HEK293 (cell line): Measurements from ENCODE around the gene LSM3.

Experiments used
- CTCF ChIA-PET: fragments of 350-600 bp; formaldehyde crosslinking; extraction: SDS; loops from one replicate; lab custom pipeline; 2021; ENCODE audit warnings: antibody characterized with exemption; lab: Yijun Ruan, JAX
- POLR2A ChIA-PET: fragments of 300-600 bp; formaldehyde crosslinking; extraction: SDS; loops from one replicate; lab custom pipeline; 2020; ENCODE audit warnings: antibody characterized with exemption, inconsistent platforms; lab: Yijun Ruan, JAX
- H3K27ac ChIP-seq: fragments of 200-500 bp; sonication (Bioruptor generic); 2 replicates; pipeline ENCODE4 v1.5.1; 2014; ENCODE audit warnings: low read depth, low read length, control low read depth, inconsistent platforms; ENCODE audit errors: extremely low read depth
- H3K36me3 ChIP-seq, 2 experiments: fragments of 200-500 bp in 1 of 2; sonication (Bioruptor generic) in 1 of 2; 1 replicate in 1 of 2; 2 replicates in 1 of 2; pipeline ENCODE4 v1.5.1; 2014 to 2017; ENCODE audit warnings: inconsistent platforms in 2 of 2, low read length in 2 of 2; ENCODE audit not compliant: control insufficient read depth in 2 of 2, insufficient read depth in 1 of 2
- H3K4me1 ChIP-seq: fragments of 200-500 bp; sonication (Bioruptor generic); 2 replicates; pipeline ENCODE4 v1.5.1; 2014; ENCODE audit warnings: mild to moderate bottlenecking, low read length, inconsistent platforms; ENCODE audit not compliant: control insufficient read depth, insufficient read depth
- H3K4me3 ChIP-seq: 2 replicates; pipeline ENCODE4 v1.5.1; 2011; ENCODE audit warnings: low read depth, mild to moderate bottlenecking, control low read depth, low read length, moderate library complexity
- H3K9me3 ChIP-seq: fragments of 200-500 bp; sonication (Bioruptor generic); 2 replicates; pipeline ENCODE4 v1.5.1; 2014; ENCODE audit warnings: low read depth, low read length, inconsistent platforms; ENCODE audit not compliant: control insufficient read depth, insufficient read depth
- BCL11A ChIP-seq: fragments of 450-650 bp; formaldehyde crosslinking; IDR thresholded peaks from 2 replicates; pipeline ENCODE4 v1.5.1; 2016; ENCODE audit warnings: low read depth, missing biosample characterization, missing genetic modification characterization
- GLI2 ChIP-seq: fragments of 450-650 bp; formaldehyde crosslinking; IDR thresholded peaks from 2 replicates; pipeline ENCODE4; 2017; ENCODE audit warnings: missing biosample characterization, missing genetic modification characterization, low read depth, borderline replicate concordance
- ZBTB7A ChIP-seq: fragments of 450-650 bp; formaldehyde crosslinking; IDR thresholded peaks from 2 replicates; pipeline ENCODE4 v1.5.1; 2016; ENCODE audit warnings: low read depth, missing biosample characterization, missing genetic modification characterization
- ZFHX2 ChIP-seq: fragments of 450-650 bp; formaldehyde crosslinking; conservative IDR thresholded peaks from 2 replicates; pipeline ENCODE4 v1.5.1; 2016; ENCODE audit warnings: missing biosample characterization, missing genetic modification characterization
- ZNF184 ChIP-seq: fragments of 450-650 bp; IDR thresholded peaks from 2 replicates; pipeline ENCODE4 v1.5.1; 2018; ENCODE audit warnings: missing biosample characterization, mild to moderate bottlenecking, missing genetic modification characterization
- ZNF473 ChIP-seq: fragments of 450-650 bp; formaldehyde crosslinking; IDR thresholded peaks from 2 replicates; pipeline ENCODE4 v1.5.1; 2017; ENCODE audit warnings: missing biosample characterization, missing genetic modification characterization
- ZNF544 ChIP-seq: fragments of 450-650 bp; formaldehyde crosslinking; IDR thresholded peaks from 2 replicates; pipeline ENCODE4 v1.5.0; 2017; ENCODE audit warnings: missing biosample characterization, missing genetic modification characterization
- ZNF561 ChIP-seq: fragments of 450-650 bp; IDR thresholded peaks from 2 replicates; pipeline ENCODE4 v1.5.1; 2018; ENCODE audit warnings: missing biosample characterization, missing genetic modification characterization, borderline replicate concordance
- ZNF670 ChIP-seq: fragments of 450-650 bp; formaldehyde crosslinking; IDR thresholded peaks from 2 replicates; pipeline ENCODE4 v1.5.1; 2016; ENCODE audit warnings: missing biosample characterization, missing genetic modification characterization, low read depth
- ZNF747 ChIP-seq: fragments of 450-650 bp; formaldehyde crosslinking; IDR thresholded peaks from 2 replicates; pipeline ENCODE4 v1.5.1; 2016; ENCODE audit warnings: missing biosample characterization, missing genetic modification characterization
- TF ChIP-seq, protein P1 (sequence below): fragments of 450-650 bp; formaldehyde crosslinking; IDR thresholded peaks from 2 replicates; pipeline ENCODE4 v1.5.1; 2016; ENCODE audit warnings: missing biosample characterization, missing genetic modification characterization, low read depth
- TF ChIP-seq, protein P2 (sequence below): fragments of 450-650 bp; formaldehyde crosslinking; IDR thresholded peaks from 2 replicates; pipeline ENCODE4 v1.5.1; 2016; ENCODE audit warnings: missing biosample characterization, missing genetic modification characterization
- TF ChIP-seq, protein P3 (sequence below): fragments of 450-650 bp; formaldehyde crosslinking; conservative IDR thresholded peaks from 2 replicates; pipeline ENCODE4 v1.5.1; 2016; ENCODE audit warnings: low read depth, missing biosample characterization, missing genetic modification characterization
- TF ChIP-seq, protein P4 (sequence below): IDR thresholded peaks from 2 replicates; pipeline ENCODE4 v1.6.1; 2011; ENCODE audit warnings: mild to moderate bottlenecking, low read depth, low read length, borderline replicate concordance

The LSM3 gene

DNA sequence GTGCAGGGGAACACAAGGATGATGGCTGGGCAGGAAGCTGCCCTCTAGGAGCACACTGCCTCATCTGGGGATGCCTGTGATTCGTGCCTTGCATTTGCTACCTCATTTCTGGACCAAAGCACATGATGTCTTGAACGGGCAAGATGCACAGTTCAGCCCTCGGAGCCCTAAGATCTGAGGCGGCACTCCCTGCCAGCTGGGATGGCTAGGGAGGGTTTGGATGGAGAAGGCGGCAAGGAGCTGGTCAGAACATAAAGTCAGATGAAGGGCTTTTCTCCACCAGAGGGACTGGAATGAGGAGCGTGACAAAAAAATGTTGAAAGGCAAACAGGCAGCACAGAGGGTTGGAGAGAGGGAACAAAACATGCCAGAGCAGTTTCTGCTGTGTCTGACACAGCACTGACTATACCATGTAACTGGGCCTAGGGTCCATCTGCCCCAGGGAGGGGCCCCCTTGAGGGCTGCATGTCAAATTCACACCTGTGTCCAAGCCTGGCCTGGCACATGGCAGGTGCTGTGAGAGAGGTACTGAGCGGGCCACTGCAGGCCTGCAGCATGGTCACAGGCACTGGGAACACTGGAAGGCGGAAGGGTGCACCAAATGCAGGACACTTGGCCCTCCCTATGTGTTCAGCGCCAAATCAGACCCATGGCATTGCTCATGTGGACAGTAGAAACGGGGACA lies 32.1 kb upstream of the LSM3 start (continued):
- TF ChIP-seq ZFHX2 (tag by site-specific recombination) (no peak), ZNF544 (no peak), ZNF184 (tag by site-specific recombination) (no peak)

DNA sequence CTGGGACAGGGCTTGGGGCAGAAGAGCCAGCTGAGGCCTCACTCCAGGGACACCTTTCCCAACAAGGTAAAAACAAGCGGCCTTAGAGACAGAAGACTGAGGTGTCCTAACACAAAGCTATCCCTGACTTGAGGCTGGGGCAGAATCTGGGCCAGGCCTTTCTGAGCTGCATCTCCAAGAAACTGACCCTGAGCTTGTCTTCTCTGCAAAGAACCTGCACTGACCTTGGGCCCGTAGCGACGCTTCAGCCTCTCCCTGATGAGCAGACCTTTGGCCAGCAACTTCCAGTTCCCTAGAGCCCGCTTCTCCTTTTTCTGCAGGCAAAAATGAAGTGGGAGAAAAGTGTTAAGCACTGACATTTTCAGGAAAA lies 31.6 kb upstream of the LSM3 start:
- H3K27ac ChIP-seq, result no peak overlapping the region

More for the DNA sequence above, 31.6 kb upstream of the LSM3 start:
- TF ChIP-seq, protein P1, sequence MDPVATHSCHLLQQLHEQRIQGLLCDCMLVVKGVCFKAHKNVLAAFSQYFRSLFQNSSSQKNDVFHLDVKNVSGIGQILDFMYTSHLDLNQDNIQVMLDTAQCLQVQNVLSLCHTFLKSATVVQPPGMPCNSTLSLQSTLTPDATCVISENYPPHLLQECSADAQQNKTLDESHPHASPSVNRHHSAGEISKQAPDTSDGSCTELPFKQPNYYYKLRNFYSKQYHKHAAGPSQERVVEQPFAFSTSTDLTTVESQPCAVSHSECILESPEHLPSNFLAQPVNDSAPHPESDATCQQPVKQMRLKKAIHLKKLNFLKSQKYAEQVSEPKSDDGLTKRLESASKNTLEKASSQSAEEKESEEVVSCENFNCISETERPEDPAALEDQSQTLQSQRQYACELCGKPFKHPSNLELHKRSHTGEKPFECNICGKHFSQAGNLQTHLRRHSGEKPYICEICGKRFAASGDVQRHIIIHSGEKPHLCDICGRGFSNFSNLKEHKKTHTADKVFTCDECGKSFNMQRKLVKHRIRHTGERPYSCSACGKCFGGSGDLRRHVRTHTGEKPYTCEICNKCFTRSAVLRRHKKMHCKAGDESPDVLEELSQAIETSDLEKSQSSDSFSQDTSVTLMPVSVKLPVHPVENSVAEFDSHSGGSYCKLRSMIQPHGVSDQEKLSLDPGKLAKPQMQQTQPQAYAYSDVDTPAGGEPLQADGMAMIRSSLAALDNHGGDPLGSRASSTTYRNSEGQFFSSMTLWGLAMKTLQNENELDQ, result no peak
- TF ChIP-seq ZBTB7A (tag by site-specific recombination) (no peak), ZNF670 (tag by site-specific recombination) (no peak), ZNF561 (tag by site-specific recombination) (no peak), ZNF747 (tag by site-specific recombination) (no peak), ZNF473 (no peak), ZNF544 (no peak), ZFHX2 (tag by site-specific recombination) (no peak), BCL11A (tag by site-specific recombination) (no peak), GLI2 (no peak)
- TF ChIP-seq, protein P2, sequence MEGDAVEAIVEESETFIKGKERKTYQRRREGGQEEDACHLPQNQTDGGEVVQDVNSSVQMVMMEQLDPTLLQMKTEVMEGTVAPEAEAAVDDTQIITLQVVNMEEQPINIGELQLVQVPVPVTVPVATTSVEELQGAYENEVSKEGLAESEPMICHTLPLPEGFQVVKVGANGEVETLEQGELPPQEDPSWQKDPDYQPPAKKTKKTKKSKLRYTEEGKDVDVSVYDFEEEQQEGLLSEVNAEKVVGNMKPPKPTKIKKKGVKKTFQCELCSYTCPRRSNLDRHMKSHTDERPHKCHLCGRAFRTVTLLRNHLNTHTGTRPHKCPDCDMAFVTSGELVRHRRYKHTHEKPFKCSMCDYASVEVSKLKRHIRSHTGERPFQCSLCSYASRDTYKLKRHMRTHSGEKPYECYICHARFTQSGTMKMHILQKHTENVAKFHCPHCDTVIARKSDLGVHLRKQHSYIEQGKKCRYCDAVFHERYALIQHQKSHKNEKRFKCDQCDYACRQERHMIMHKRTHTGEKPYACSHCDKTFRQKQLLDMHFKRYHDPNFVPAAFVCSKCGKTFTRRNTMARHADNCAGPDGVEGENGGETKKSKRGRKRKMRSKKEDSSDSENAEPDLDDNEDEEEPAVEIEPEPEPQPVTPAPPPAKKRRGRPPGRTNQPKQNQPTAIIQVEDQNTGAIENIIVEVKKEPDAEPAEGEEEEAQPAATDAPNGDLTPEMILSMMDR, result no peak
- TF ChIP-seq, protein P3, sequence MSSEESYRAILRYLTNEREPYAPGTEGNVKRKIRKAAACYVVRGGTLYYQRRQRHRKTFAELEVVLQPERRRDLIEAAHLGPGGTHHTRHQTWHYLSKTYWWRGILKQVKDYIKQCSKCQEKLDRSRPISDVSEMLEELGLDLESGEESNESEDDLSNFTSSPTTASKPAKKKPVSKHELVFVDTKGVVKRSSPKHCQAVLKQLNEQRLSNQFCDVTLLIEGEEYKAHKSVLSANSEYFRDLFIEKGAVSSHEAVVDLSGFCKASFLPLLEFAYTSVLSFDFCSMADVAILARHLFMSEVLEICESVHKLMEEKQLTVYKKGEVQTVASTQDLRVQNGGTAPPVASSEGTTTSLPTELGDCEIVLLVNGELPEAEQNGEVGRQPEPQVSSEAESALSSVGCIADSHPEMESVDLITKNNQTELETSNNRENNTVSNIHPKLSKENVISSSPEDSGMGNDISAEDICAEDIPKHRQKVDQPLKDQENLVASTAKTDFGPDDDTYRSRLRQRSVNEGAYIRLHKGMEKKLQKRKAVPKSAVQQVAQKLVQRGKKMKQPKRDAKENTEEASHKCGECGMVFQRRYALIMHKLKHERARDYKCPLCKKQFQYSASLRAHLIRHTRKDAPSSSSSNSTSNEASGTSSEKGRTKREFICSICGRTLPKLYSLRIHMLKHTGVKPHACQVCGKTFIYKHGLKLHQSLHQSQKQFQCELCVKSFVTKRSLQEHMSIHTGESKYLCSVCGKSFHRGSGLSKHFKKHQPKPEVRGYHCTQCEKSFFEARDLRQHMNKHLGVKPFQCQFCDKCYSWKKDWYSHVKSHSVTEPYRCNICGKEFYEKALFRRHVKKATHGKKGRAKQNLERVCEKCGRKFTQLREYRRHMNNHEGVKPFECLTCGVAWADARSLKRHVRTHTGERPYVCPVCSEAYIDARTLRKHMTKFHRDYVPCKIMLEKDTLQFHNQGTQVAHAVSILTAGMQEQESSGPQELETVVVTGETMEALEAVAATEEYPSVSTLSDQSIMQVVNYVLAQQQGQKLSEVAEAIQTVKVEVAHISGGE (tag by site-specific recombination), result no peak
- TF ChIP-seq, protein P4, sequence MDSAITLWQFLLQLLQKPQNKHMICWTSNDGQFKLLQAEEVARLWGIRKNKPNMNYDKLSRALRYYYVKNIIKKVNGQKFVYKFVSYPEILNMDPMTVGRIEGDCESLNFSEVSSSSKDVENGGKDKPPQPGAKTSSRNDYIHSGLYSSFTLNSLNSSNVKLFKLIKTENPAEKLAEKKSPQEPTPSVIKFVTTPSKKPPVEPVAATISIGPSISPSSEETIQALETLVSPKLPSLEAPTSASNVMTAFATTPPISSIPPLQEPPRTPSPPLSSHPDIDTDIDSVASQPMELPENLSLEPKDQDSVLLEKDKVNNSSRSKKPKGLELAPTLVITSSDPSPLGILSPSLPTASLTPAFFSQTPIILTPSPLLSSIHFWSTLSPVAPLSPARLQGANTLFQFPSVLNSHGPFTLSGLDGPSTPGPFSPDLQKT, result no peak
- CTCF ChIA-PET, result interaction anchor here (0.6 kb wide), 1 partner anchor 59 kb away, joined by 4 read pairs; no protein-coding TSS in a partner anchor
- H3K9me3 ChIP-seq, result no peaks in the 10 kb centered on the region
- H3K4me3 ChIP-seq, result no peak overlapping the region
- peaks cover 11% of the 10 kb centered on the region for H3K4me1 ChIP-seq
- H3K36me3 ChIP-seq, result peaks cover 0 to 68% of the 10 kb centered on the region in 2 experiments; a peak in 2 of 3 replicates
- POLR2A ChIA-PET, result interaction anchor here (1.3 kb wide), 1 partner anchor 22 kb away, joined by 8 read pairs; the partner anchor contains the start of genes CHCHD4 and TMEM43
